GM19467 (cell line): Measurements from ENCODE around the gene ZNF407.
A peak's percentile ranks its signal among the peaks of the same experiment; 100 is the strongest.

Experiments
- ATAC-seq: cut with Tn5 transposase; IDR thresholded peaks from one replicate; pipeline ENCODE4 v1.9.1; 2021; ENCODE audit warnings: mild to moderate bottlenecking, moderate library complexity; ENCODE audit not compliant: unreplicated experiment

The ZNF407 gene

DNA sequence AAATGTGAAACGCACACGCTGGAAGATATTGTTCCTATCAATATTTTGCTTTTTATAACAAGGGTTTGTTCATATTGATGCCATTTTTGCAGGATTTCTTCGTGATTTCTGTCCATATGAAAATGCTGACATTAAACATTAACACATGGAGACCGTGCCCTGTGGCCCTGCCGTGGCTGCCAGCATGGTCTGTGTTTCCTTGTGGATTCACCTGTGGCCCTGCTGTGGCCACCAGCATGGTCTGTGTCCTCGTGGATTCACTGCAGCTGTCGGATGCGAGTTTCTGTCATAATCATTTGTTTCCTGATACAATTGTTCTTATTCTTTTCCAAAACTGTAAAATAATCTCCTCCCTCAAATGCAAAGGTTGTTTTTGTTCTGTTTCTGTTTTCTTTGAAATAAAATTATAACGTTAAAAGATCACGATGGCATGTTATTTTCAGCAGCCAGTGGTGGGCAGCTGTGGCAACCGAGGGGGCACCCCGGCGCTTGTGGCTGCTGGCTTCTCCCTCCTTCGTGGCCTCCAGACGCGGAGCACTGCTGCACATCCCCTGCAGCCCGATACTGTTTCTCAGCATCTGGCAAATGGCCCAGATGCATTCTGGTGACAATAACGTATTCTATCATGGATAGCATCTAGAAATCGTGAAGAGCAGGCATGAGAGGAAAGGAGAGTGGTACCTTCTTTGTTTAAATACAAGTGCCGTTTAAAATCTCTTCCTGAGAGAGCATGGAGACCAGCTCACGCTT is 467.8 kb downstream of the ZNF407 start:
- no peak for ATAC-seq

DNA sequence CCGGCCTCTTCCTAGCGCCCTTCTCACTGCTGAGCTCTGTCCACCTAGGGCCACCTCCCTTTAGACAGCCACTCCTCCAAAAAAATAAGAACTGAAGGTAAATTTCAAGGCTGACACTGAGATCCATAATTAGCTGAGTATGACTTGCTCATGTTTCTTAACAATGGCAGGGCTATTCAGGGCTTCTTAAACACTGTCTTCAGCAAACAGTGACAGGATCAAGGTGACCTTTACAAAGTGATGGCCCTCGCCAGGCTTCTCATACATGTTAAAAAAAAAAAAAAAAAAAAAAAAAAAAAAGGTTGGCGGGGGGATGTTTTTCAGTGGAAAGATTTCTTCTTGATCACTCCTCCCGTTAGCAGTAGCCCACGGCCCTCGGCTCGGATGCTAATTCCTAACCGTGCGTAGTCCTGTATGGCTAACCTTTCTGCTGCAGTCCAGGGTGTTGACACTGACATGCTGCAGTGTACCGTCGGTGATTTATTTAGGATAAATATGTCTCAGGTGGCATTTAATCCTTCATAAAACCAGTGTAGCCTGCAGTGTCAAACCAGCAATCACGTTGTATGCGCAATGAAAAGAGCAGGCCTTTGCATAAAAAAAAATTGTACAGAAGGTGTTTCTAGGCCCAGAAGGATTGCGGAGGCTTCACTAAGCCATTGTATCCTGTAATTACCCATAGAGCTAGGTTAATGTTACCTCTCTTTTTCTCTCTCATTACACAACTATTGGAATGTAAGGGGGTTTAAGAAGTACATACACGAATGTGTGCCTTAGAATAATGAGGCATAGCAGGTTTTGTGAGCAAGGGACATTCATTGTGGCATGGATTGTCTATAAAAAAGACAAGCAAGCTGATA is 468.6 kb downstream of the ZNF407 start:
- ATAC-seq: no peak

DNA sequence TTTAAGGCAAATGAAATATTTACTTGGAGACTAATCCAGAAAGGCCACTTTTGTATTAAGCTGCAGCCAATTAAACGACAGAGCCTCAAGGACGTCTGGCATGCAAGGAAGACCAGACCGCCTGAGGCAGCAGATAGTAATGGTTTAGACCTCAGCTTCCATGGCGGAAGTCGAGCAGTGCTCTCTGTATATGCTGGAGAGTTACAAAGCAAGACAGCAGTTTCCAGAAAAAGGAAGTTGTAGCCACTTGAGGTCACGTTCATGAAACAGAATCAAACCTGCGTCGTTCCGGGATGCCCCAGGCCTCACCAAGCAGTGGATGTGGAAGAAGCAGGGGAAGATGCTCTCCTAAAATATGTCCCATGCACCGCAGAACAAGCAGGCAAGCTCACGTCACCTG is 469.3 kb downstream of the ZNF407 start:
- no peak for ATAC-seq

DNA sequence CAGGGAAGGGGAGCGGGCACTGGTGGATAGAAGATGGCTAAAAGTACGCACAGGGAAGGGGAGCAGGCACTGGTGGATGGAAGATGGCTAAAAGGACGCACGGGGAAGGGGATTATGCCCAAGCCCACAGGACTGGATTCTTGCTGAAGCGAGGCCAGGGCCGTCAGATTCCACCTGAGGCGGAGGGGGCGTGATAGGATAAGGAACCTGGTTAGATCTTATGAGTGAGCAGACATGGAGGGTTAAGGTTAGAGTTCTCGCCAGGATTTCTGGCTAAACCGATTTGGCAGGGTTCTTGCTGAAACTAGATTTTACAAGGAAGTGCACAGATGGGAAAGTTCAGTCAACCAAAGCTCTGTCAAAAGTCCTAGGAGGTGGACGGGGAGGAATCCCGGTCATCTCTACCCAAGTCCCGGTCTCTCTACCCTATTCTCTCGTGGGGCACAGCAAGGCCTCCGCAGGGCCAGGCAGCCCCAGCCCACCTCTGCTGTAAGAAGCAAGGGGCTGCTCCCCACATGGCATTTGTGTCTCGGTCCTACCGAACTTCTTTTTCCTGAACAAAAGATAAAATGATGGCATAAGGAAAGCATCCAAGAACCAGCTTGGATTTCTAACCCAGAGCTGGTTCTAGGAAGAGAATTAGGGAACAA is 470.5 kb downstream of the ZNF407 start:
- no peak for ATAC-seq

DNA sequence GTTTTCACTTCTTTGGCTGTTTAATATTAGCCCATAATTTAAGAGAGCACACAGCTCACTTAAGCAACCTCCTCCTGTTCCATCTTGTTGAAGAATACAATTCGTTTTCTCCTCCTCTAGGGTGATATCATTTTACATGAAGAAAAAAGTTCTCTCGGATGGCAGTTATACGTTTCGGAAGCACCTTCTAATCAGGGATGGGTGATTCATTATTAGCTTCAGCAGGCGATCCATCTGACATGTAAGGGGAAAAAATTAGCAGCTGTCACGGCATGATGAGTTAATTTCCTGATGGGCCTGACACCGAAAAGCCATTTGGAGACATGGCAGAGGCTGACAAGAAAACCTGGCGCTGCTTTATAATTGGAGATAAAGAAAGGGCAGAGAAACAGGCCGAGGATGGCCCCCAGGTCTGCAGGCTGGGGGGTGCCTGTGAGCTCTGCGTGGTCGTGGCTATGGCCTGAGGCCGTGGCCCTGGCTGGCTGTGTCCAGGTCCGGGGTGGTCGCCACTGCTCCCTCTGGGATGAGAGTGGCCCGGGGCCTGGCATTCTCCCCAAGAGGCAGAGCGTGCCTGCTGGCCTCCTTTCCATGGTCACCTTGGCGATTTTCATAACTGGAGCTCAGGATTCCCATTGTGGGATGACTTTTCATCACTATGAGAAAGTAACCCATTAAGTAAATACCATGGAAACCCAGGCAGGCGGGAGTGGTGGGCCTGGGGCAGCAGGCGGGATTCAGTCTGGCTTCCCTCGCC is 471.2 kb downstream of the ZNF407 start:
- ATAC-seq: no peak

- ATAC-seq: no peak
Observed at GRCh38 chr18:75070235-75070624, 472.6 kb downstream of the ZNF407 start.

GRCh38 chr18:75070625-75071483 is 473.2 kb downstream of the ZNF407 start:
- peak; percentile 83 for ATAC-seq

GRCh38 chr18:75071484-75071785 is 473.8 kb downstream of the ZNF407 start:
- no peak for ATAC-seq

- no peak for ATAC-seq
Observed at GRCh38 chr18:75071866-75072671, 474.4 kb downstream of the ZNF407 start.

- ATAC-seq: no peak
Observed at GRCh38 chr18:75072672-75073371, 475.2 kb downstream of the ZNF407 start.

DNA sequence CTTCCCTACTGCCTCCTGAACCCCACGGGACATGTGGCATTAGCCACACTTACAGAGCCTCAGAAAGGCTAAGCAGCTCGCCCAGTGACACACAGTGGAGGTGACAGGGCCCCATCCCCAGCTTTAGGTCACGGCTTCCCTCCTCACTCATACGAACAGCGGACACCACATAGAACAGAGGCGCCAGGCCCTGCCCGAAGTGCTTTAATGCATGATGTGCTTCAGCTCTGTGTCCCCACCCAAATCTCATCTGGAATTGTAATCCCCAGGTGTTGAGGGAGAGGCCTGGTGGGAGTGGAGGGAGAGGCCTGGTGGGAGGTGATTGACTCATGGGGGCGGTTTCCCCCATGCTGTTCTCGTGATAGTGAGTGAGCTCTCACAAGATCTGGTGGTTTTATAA is 476.0 kb downstream of the ZNF407 start:
- no peak for ATAC-seq

- ATAC-seq: no peak
Observed at GRCh38 chr18:75074196-75075015, 476.7 kb downstream of the ZNF407 start.

DNA sequence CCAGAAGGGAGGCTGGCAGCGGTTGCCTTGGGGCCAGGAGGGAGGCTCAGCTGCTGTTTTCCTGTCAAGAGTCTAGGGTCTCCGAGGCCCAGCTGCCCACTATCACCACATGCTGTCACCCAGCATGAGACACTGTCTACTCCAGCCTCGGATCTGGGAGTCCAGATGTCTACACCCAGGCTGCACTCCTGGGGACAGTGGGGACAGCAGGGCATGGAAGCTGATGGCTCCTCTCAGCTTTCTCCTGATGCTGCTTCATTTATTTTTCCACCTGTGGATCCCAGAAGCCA is 477.3 kb downstream of the ZNF407 start:
- no peak for ATAC-seq

GRCh38 chr18:75075429-75075841 is 477.8 kb downstream of the ZNF407 start:
- ATAC-seq: no peak

GRCh38 chr18:75076286-75076685 is 478.6 kb downstream of the ZNF407 start:
- ATAC-seq: no peak

DNA sequence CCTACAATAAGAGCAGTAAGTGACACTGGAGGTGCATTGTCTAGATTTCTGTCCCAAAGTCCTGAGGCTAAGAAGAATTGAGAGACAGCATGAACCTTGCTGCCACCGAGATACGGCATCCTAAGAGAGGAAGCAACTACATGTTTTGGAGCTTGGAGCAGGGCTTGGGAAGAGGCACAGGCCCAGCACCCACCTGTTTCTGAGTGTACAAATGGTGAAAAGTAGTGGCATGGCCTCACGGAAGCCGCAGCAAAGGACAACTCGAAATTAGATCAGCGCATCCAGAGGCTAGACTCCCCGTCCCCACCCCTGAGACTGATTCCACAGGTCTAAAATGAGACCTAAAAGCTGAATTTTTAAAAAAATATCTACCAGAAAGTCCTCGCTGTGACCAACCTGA is 483.8 kb downstream of the ZNF407 start:
- ATAC-seq: no peak

GRCh38 chr18:75083131-75083530 is 485.5 kb downstream of the ZNF407 start:
- ATAC-seq: no peak

DNA sequence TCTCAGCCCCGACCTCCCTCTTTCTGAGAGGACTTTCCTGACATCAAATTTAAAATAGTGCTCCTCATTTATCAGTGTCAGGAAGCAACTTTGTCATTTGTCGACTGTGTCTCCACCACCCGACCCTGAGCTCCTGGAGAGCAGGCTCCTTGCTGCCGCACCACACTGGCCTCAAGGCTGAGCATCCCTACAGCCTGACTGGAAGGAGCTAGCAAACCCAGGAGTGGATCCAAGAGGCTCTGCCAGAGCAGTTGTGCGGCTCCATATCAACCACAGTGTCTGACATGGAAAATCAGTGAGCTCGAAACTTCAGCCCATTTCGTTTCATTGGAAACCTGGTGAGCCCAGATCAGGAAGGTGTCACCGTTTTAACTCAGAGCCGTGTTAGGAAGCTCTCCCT is 486.1 kb downstream of the ZNF407 start:
- ATAC-seq: no peak
